Peyer's patch (tissue), 4 donors: ENCODE data around the gene TRIO.

Experiments
- CTCF ChIP-seq, 6 experiments: fragments of 450-650 bp in 4 of 6; fragments of 200-600 bp in 2 of 6; sonication (generic) in 1 of 6; IDR thresholded peaks; one replicate each; pipeline ENCODE4 v1.5.1; 2017 to 2019; ENCODE audit warnings: antibody characterized with exemption in 6 of 6, mild to moderate bottlenecking in 3 of 6, moderate library complexity in 1 of 6
- POLR2A ChIP-seq, 2 donors: fragments of 450-650 bp; IDR thresholded peaks; one replicate each; pipeline ENCODE4 v1.5.1; 2017; ENCODE audit warnings: antibody characterized with exemption in 2 of 2, mild to moderate bottlenecking in 2 of 2, moderate library complexity in 2 of 2

- TF ChIP-seq CTCF (IDR thresholded peaks at IDR 0.05) (no peak), POLR2A (IDR thresholded peaks at IDR 0.05) (no peak)
These were observed 5.3 kb downstream of the TRIO start for GRCh38 chr5:14148483-14148882.
